ENCODE results near the gene ACAP1. TPM values are rescaled to one million over a fixed set of nuclear protein-coding genes. Genes with fewer than 3 reads are reported as not detected.
"Not testable (repeated sequence)": the region's sequence is repeated elsewhere in the genome, so short reads cannot be mapped to it uniquely, and the experiment has no call there.

Gene ACAP1
- total RNA-seq, 6 experiments from 2014 or later, result 1.6 to 6.8 (median 2.7) TPM

GRCh38 chr17:7330638-7331015 is 5.7 kb upstream of the ACAP1 start:
- H3K27me3 ChIP-seq, result no peaks in the 10 kb centered on the region
- intact Hi-C loops (cut with DNase I), result no loop called here
- no peaks in the 10 kb centered on the region for H3K9me3 ChIP-seq
- H3K4me3 ChIP-seq, result peak overlapping the region; percentile 98 to 100 (median 99)
- H3K36me3 ChIP-seq, result no peaks in the 10 kb centered on the region
- peaks cover 0 to 14% (median 3%) of the 10 kb centered on the region in 4 donors for H3K4me1 ChIP-seq
- peak overlapping the region in 2 of 3 donors; percentile 79 to 92 for H3K27ac ChIP-seq
- TF ChIP-seq POLR2A (IDR thresholded peaks at IDR 0.05), result no peak
- ATAC-seq (no peak), DNase-seq (no peak)
- WGBS (ENCODE audit: insufficient coverage, low coverage, low lambda C conversion rate, missing lambda C conversion rate), result 86% methylated on average over 5 of the region's 13 CpGs

GRCh38 chr17:7332111-7332510 is 4.2 kb upstream of the ACAP1 start:
- no peaks in the 10 kb centered on the region for H3K9me3 ChIP-seq

GRCh38 chr17:7332600-7333069 is 3.7 kb upstream of the ACAP1 start:
- intact Hi-C loops (cut with DNase I); H3K4me3 ChIP-seq; H3K27ac ChIP-seq; H3K9me3 ChIP-seq; H3K27me3 ChIP-seq; ATAC-seq; DNase-seq; H3K36me3 ChIP-seq: not testable (repeated sequence)
- peaks cover 0 to 14% (median 3%) of the 10 kb centered on the region in 4 donors for H3K4me1 ChIP-seq
- WGBS (ENCODE audit: insufficient coverage, low coverage, low lambda C conversion rate, missing lambda C conversion rate), result 41% methylated on average over 11 of the region's 14 CpGs

More at GRCh38 chr17:7332111-7332510, 4.2 kb upstream of the ACAP1 start:
- no peak overlapping the region for H3K27ac ChIP-seq
- intact Hi-C loops (cut with DNase I), result no loop called here
- peaks cover 0 to 14% (median 3%) of the 10 kb centered on the region in 4 donors for H3K4me1 ChIP-seq
- H3K36me3 ChIP-seq, result no peaks in the 10 kb centered on the region
- no peak overlapping the region for H3K4me3 ChIP-seq
- no peak for DNase-seq
- no peak for ATAC-seq
- WGBS (ENCODE audit: insufficient coverage, low coverage, low lambda C conversion rate, missing lambda C conversion rate), result 80% methylated on average over 1 of the region's 7 CpGs
- TF ChIP-seq CTCF (IDR thresholded peaks at IDR 0.05) (no peak), POLR2A (IDR thresholded peaks at IDR 0.05) (no peak)
- H3K27me3 ChIP-seq, result no peaks in the 10 kb centered on the region

- Histone ChIP-seq H3K9me3 (no peaks in the 10 kb centered on the region), H3K27me3 (no peaks in the 10 kb centered on the region), H3K27ac (no peak overlapping the region), H3K4me3 (no peak overlapping the region), H3K4me1 (peaks cover 0 to 7% (median 0%) of the 10 kb centered on the region in 4 donors), H3K36me3 (no peaks in the 10 kb centered on the region)
- DNase-seq, result no peak
- intact Hi-C loops (cut with DNase I), result no loop called here
- peak in 1 of 4 donors; percentile 7 for ATAC-seq
- TF ChIP-seq CTCF (IDR thresholded peaks at IDR 0.05), result no peak
- TF ChIP-seq POLR2A (IDR thresholded peaks at IDR 0.05), result no peak
- no CpG with 5 or more reads among the region's 3 CpGs for WGBS (ENCODE audit: insufficient coverage, low coverage, low lambda C conversion rate, missing lambda C conversion rate)
Observed at GRCh38 chr17:7334938-7335538, 1.3 kb upstream of the ACAP1 start.

GRCh38 chr17:7335765-7336164 is 564 bp upstream of the ACAP1 start:
- DNase-seq; H3K4me1 ChIP-seq; H3K27me3 ChIP-seq; H3K9me3 ChIP-seq; H3K36me3 ChIP-seq; intact Hi-C loops (cut with DNase I); H3K4me3 ChIP-seq; ATAC-seq; H3K27ac ChIP-seq: not testable (repeated sequence)
- whole genome bisulfite sequencing (ENCODE audit: insufficient coverage, low coverage, low lambda C conversion rate, missing lambda C conversion rate), result 85% methylated on average over 9 of the region's 13 CpGs

GRCh38 chr17:7337600-7337999 is 1.3 kb downstream of the ACAP1 start:
- 52% methylated on average over 3 of the region's 7 CpGs for WGBS (ENCODE audit: insufficient coverage, low coverage, low lambda C conversion rate, missing lambda C conversion rate)
- H3K4me1 ChIP-seq; H3K4me3 ChIP-seq; H3K27me3 ChIP-seq; H3K27ac ChIP-seq; intact Hi-C loops (cut with DNase I); H3K36me3 ChIP-seq; H3K9me3 ChIP-seq; DNase-seq; ATAC-seq: not testable (repeated sequence)
